ENCODE measurements around the gene EDAR.

EDAR gene

GRCh38 chr2:109000738-109001137, 11.7 kb upstream of the EDAR start:
- DNase-seq: no peak

DNA sequence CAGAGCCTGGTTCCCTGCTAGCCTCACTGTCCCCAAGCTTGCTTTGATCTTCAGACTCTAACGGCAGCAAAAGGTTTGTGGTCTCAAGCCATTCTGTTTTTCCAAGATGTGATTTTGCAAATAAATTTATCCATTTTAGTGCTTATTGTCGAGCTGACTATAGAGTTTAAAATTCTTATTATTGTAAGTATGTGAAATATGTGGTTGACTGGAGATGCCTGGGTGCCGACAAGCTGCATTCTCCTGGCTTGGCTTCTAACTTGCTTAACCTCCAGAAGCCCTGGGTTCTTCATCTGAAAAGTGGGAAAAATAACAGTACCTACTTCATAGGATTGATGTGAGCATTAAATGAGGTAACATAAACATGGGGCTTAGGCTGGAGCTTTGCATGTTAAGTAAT, 9.9 kb upstream of the EDAR start:
- DNase-seq: no peak

- DNase-seq: no peak
These were observed 5.2 kb upstream of the EDAR start for GRCh38 chr2:108994178-108994577.

- DNase-seq: no peak
These were observed 4.3 kb upstream of the EDAR start for GRCh38 chr2:108993095-108993937.

DNA sequence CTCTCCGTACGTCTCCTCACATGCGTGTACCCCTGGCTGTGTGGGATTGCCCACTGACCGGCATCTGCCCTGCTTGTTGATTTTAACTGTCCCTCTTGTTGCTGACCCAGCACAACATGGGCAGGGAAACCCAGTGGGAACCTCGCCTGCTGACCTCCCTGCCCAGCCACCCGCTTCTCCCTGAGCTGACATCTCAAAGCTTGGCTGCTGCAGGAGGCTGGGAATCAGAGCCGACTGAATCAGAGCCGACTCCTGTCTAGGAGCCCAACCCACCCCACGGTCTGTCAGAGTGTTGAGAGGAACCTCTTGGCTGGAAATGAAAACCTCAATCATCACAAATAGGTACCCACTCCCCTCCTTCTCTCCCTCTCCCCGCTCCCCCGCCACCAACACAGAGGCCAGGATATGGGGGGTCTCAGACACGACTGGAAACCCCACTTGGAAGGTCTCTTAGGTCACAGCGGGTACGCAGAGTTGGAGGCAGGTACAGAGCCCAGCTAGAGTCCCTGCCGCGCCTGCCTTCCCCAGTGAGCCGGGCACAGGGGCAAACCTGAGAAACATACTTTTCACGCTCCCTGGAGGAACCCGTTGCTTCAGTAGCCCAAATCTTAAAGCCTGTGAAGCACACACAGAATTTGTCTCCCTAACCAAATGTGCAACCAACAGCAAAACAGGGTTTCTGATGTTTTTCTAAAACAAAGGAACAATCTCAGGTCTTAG, 784 bp downstream of the EDAR start:
- no peak for DNase-seq

DNA sequence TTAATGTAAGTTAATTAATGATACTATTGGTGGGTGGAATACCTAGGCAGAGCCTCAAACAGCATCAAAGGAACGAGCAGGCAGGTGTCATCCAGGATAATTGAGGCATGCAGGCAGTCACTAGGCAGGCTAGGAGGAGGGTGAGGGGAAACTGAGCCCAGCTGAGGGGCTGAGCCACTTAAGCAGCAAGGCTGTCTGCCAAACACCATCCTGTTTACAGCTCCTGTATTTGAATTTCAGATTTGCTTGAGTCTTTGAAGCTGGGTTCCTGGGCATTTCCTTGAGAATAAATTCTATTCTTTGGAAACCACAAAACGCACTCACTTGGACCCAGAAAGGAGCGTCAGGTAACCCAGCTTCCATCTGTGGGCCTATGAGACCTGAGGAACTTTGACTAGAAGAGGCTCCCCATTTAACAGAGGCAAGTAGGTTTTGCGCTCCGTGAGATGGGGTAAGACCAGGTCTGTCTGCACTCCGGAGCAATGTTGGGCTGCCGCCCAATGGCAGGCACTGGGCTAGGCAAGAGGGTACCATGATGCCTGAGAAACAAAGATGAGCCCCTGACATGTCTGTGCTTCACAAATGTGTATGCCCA, 2.0 kb downstream of the EDAR start:
- DNase-seq: no peak

DNA sequence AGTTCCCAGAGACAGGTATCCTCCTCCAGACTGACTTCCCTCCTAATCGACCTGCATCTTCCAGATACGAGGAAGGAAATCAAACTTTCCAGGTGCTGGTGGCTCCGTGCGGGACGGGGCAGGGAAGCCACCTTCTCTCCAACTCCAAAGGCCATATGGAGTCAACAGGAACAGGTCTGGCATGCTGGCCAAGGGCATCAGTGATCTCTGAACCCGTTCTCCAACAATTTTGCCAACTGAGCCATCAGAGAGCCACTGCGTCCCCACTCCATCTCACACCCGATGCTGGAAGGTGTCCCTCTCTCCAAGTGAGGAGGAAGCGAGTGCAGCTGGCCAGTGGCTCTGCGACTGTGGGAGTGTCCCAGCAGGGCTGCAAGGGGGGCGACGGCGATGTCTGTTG, 5.4 kb downstream of the EDAR start:
- DNase-seq: no peak

DNA sequence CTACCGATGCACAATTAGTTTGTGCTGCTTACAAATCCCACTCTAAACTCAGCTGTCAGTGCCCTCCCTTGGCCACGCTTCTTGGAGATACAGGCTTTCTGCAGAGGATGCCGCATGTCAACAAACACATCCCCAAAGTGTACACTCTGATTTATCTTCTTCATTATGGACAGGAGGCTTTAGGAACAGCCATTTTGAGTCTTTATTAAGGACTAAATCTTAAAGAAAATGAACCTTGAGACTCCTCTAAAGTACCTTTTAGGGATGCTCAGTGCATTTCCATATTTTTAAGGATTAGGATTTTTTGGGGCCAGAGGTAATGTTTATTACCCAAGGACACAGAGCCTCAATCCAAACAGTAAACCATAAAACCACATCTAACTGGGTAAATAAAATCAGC, 6.0 kb downstream of the EDAR start:
- DNase-seq: no peak

GRCh38 chr2:108982259-108982679, 6.8 kb downstream of the EDAR start:
- no peak for DNase-seq

GRCh38 chr2:108981846-108982245, 7.2 kb downstream of the EDAR start:
- DNase-seq: no peak

- DNase-seq: no peak
These were observed 8.9 kb downstream of the EDAR start for GRCh38 chr2:108980076-108980475.

DNA sequence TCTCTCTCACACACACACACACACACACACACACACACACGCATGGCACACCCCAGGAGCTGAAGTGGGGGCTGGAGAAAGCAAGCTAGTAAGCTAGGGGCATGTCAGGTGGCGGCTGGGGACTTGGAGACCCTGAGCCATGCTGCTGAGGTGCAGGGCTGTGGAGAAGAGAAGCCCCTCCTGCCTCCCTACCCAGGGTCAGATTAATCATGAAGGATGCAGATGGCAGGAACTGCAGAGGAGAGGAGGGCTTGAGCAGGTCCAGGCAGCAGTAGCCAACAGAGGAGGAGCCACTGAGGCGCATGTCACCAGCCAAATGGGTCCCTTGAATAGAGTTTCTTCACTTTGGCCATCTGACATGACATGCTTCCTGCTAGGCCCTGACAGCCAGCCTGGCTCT, 9.6 kb downstream of the EDAR start:
- no peak for DNase-seq

GRCh38 chr2:108978709-108979111, 10.3 kb downstream of the EDAR start:
- peak; percentile 56 for DNase-seq

GRCh38 chr2:108975613-108976435, 13.2 kb downstream of the EDAR start:
- DNase-seq: no peak

DNA sequence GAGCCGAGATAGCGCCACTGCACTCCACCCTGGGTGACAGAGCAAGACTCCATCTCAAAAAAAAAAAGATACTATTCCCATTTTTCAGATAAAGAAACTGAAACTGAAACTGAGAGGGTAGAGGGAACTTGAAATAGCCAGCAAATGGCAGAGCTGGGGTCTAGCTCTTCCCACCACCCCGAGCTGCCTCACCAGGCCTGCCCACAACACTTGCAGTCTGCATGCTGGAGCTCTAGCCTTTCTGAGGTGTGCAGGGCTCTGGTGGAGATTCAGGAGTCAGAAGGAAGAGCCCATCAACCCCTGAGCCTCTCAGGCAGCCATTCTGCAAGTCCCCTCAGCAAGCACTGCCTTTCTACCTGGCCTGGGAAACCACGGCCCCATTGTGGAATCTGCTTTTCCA, 14.3 kb downstream of the EDAR start:
- DNase-seq: no peak

- no peak for DNase-seq
These were observed 16.4 kb downstream of the EDAR start for GRCh38 chr2:108972663-108973062.

DNA sequence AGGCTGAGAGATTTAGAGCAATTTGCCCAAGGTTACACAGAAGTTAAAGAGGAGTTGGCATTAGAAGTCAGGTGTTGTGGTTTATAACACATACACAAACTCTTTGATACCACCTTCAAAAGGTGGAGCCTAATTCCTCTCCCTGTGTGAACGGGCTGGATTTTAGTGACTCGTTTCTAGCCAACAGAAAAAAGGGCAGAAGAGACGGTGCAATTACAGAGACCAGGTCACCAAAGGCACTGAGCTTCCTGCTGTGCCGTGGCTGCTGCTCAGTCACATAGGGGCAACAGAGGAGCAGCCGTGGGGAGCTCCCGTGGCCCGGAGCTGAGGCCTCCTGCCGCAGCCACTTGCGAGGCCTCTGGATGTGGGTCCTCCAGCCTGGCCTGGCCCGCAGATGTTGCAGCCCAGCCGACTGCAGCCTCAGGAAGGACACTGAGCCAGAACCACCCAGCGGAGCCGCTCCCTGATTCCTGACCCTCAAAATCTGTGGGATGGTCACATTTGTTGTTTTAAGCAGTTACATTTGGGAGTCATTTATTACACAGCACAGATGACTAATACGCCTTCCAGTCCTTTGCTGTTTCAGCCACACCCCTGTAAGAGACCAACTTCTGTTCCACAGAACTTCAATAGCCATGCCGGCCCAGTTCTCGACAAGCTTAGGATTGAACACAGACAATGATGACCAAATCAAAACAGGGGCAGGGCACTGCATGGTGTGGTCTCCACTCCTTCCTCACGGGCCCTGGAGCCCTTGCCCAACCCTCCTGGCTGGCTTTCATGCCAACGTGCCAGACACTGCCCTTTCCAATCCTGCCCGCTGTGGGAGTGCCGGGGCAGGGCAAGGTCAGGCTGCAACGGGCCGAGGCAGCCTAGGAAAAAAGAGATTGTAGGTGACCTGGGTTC, 17.1 kb downstream of the EDAR start:
- DNase-seq: no peak

GRCh38 chr2:108970369-108970768, 18.7 kb downstream of the EDAR start:
- no peak for DNase-seq

- DNase-seq: no peak
These were observed 19.2 kb downstream of the EDAR start for GRCh38 chr2:108969856-108970255.

GRCh38 chr2:108968619-108969018, 20.4 kb downstream of the EDAR start:
- no peak for DNase-seq

DNA sequence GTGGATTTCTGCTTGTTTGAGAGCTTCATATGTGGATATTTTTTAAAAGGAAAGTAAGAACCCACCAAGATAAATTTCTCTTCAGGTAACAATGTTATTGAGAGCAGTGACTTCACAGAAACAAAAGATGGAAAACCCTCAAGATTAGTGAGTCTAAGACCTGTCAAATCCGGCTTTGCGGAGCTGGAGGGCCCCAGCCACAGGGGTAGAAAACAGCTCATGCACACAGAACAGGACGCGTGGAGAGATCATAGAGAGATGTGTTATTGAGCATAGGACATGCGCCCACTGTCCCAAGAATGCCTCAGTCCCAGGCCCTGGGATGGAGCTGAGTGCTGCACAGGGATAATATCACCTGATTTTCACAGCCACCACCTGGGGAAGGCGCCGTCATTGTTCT, 21.3 kb downstream of the EDAR start:
- DNase-seq: no peak
